Measurements from ENCODE around the gene AGA.
A peak's percentile ranks its signal among the peaks of the same experiment; 100 is the strongest.

Gene AGA

GRCh38 chr4:177441803-177442622 is at the start of gene AGA:
AGA (minus strand) TSS chr4:177442437; CDS start chr4:177442375, 62 bp downstream.
- DNase-seq: peak; percentile 97

GRCh38 chr4:177492022-177492421 is 49.8 kb upstream of the AGA start:
- no peak for DNase-seq

- no peak for DNase-seq
These were observed 48.5 kb upstream of the AGA start for GRCh38 chr4:177490769-177491168.

GRCh38 chr4:177489471-177490246 is 47.4 kb upstream of the AGA start:
- no peak for DNase-seq

GRCh38 chr4:177487977-177488376 is 45.7 kb upstream of the AGA start:
- no peak for DNase-seq

- DNase-seq: no peak
These were observed 43.3 kb upstream of the AGA start for GRCh38 chr4:177485528-177485927.

GRCh38 chr4:177484613-177485021 is 42.4 kb upstream of the AGA start:
- no peak for DNase-seq

GRCh38 chr4:177483760-177484159 is 41.5 kb upstream of the AGA start:
- DNase-seq: no peak

- no peak for DNase-seq
These were observed 41.0 kb upstream of the AGA start for GRCh38 chr4:177483271-177483670.

- no peak for DNase-seq
These were observed 40.1 kb upstream of the AGA start for GRCh38 chr4:177482367-177482766.

- no peak for DNase-seq
These were observed 38.6 kb upstream of the AGA start for GRCh38 chr4:177480795-177481194.

- DNase-seq: no peak
These were observed 36.8 kb upstream of the AGA start for GRCh38 chr4:177479063-177479462.

- no peak for DNase-seq
These were observed 36.3 kb upstream of the AGA start for GRCh38 chr4:177478496-177478895.

- DNase-seq: no peak
These were observed 31.8 kb upstream of the AGA start for GRCh38 chr4:177473991-177474390.

GRCh38 chr4:177464026-177464425 is 21.8 kb upstream of the AGA start:
- DNase-seq: no peak

- DNase-seq: no peak
These were observed 19.4 kb upstream of the AGA start for GRCh38 chr4:177461606-177462005.

GRCh38 chr4:177460460-177460859 is 18.2 kb upstream of the AGA start:
- no peak for DNase-seq

GRCh38 chr4:177455561-177455970 is 13.3 kb upstream of the AGA start:
- DNase-seq: no peak

- no peak for DNase-seq
These were observed 10.9 kb upstream of the AGA start for GRCh38 chr4:177453116-177453515.

- DNase-seq: no peak
These were observed 8.9 kb upstream of the AGA start for GRCh38 chr4:177451108-177451500.

GRCh38 chr4:177450426-177451107 is 8.3 kb upstream of the AGA start:
- no peak for DNase-seq

GRCh38 chr4:177448850-177449249 is 6.6 kb upstream of the AGA start:
- DNase-seq: no peak

GRCh38 chr4:177447417-177448004 is 5.3 kb upstream of the AGA start:
- DNase-seq: no peak
